ENCODE results near the gene ART5. TPM values are rescaled to one million over a fixed set of nuclear protein-coding genes. Genes with fewer than 3 reads are reported as not detected.

Gene ART5
- under 1 TPM in 5 of 9 donors, not detected in 4; 0.28 to 0.78 (median 0.46) TPM for total RNA-seq
- polyA plus RNA-seq: under 1 TPM in 2 of 3 donors, not detected in 1; 0.13 to 0.15 TPM
- long read RNA-seq, donor 1: 0 reads
- long read RNA-seq, donor 2: 0 reads
- long read RNA-seq, donor 3: 0 reads
- long read RNA-seq, donor 4: 0 reads
- long read RNA-seq, donor 5: 0 reads
- long read RNA-seq, donor 6: 0 reads
- long read RNA-seq, donor 7: 0 reads
- long read RNA-seq, donor 8: 0 reads
- long read RNA-seq, donor 9: 0 reads
- long read RNA-seq, donor 10: 0 reads

GRCh38 chr11:3641701-3642070 is at the start of gene ART5:
TSS of gene ART5 (minus strand) at chr11:3641992. CDS start at chr11:3641862, 130 bp downstream.
- DNase-seq: no peak
- 7 to 33% (median 16%) methylated on average over 1 to 21 of the region's 21 CpGs for WGBS, 4 donors
- Histone ChIP-seq H3K27me3 (no peaks in the 10 kb centered on the region), H3K9me3 (replicated peaks in 1 of 3) (no peaks in the 10 kb centered on the region), H3K27ac (peak within 1 kb of the TSS in 1 of 5 donors; percentile 46), H3K4me3 (peak within 1 kb of the TSS in 2 of 4 donors; percentile 34 to 59), H3K36me3 (replicated peaks in 1 of 2) (no peaks in the 10 kb centered on the region), H3K4me1 (replicated peaks in 1 of 2) (peaks cover 11 to 14% of the 10 kb centered on the region in 2 donors)
- TF ChIP-seq POLR2A (IDR thresholded peaks at IDR 0.05) (no peak), CTCF (IDR thresholded peaks at IDR 0.05) (no peak)
- intact Hi-C loops (cut with DNase I): no loop called here

GRCh38 chr11:3686751-3687150 is 45.0 kb upstream of the ART5 start:
- 65 to 97% (median 75%) methylated on average over 4 of the region's 4 CpGs for WGBS, 4 donors
- intact Hi-C loops (cut with DNase I): no loop called here
- peaks cover 7 to 11% of the 10 kb centered on the region in 2 donors for H3K4me1 ChIP-seq (replicated peaks in 1 of 2)
- no peak overlapping the region for H3K4me3 ChIP-seq
- no peak for TF ChIP-seq POLR2A (IDR thresholded peaks at IDR 0.05)
- TF ChIP-seq CTCF (IDR thresholded peaks at IDR 0.05): no peak
- peaks cover 0 to 84% of the 10 kb centered on the region in 2 donors for H3K36me3 ChIP-seq (replicated peaks in 1 of 2)
- H3K27ac ChIP-seq: no peak overlapping the region
- no peak for DNase-seq
- no peaks in the 10 kb centered on the region for H3K27me3 ChIP-seq
- no peaks in the 10 kb centered on the region for H3K9me3 ChIP-seq (replicated peaks in 1 of 3)

- peaks cover 0 to 84% of the 10 kb centered on the region in 2 donors for H3K36me3 ChIP-seq (replicated peaks in 1 of 2)
- no peak overlapping the region for H3K27ac ChIP-seq
- peaks cover 7 to 11% of the 10 kb centered on the region in 2 donors for H3K4me1 ChIP-seq (replicated peaks in 1 of 2)
- H3K4me3 ChIP-seq: no peak overlapping the region
- DNase-seq: no peak
- H3K9me3 ChIP-seq (replicated peaks in 1 of 3): no peaks in the 10 kb centered on the region
- intact Hi-C loops (cut with DNase I): no loop called here
- WGBS, 4 donors: 90 to 96% (median 92%) methylated on average over 7 of the region's 7 CpGs
- no peaks in the 10 kb centered on the region for H3K27me3 ChIP-seq
- no peak for TF ChIP-seq POLR2A (IDR thresholded peaks at IDR 0.05)
- no peak for TF ChIP-seq CTCF (IDR thresholded peaks at IDR 0.05)
These were observed 44.1 kb upstream of the ART5 start for GRCh38 chr11:3685923-3686322.

- H3K4me3 ChIP-seq: no peak overlapping the region
- H3K27ac ChIP-seq: peak overlapping the region in 2 of 5 donors; percentile 14 to 31
- no peaks in the 10 kb centered on the region for H3K27me3 ChIP-seq
- intact Hi-C loops (cut with DNase I): no loop called here
- H3K9me3 ChIP-seq (replicated peaks in 1 of 3): no peaks in the 10 kb centered on the region
- peaks cover 0 to 86% of the 10 kb centered on the region in 2 donors for H3K36me3 ChIP-seq (replicated peaks in 1 of 2)
- TF ChIP-seq CTCF (IDR thresholded peaks at IDR 0.05) (no peak), POLR2A (IDR thresholded peaks at IDR 0.05) (no peak)
- H3K4me1 ChIP-seq (replicated peaks in 1 of 2): peaks cover 7 to 11% of the 10 kb centered on the region in 2 donors
- 34 to 53% (median 44%) methylated on average over 2 of the region's 2 CpGs for WGBS, 4 donors
- DNase-seq: no peak
These were observed 43.0 kb upstream of the ART5 start for GRCh38 chr11:3684819-3685172.

Data from adrenal gland (tissue), 19 donors.